Endothelial cell of umbilical vein (primary cell): Measurements from ENCODE around the gene CCR5AS.

Experiments used
- CTCF ChIP-seq, 2 donors: IDR thresholded peaks; 1 replicate in 1 of 2; 2 replicates in 1 of 2; pipeline ENCODE4 v1.5.1; 2011; ENCODE audit warnings: low read length in 2 of 2, mild to moderate bottlenecking in 2 of 2, moderate library complexity in 2 of 2, control low read depth in 1 of 2, inconsistent platforms in 1 of 2, low read depth in 1 of 2; ENCODE audit not compliant: insufficient read depth in 1 of 2; ENCODE audit errors: extremely low read depth in 1 of 2
- EZH2 ChIP-seq: IDR thresholded peaks from 2 replicates; pipeline ENCODE4 v1.6.1; 2012; ENCODE audit warnings: borderline replicate concordance, low read depth, mild to moderate bottlenecking, moderate library complexity, low read length, inconsistent platforms; ENCODE audit not compliant: severe bottlenecking
- FOS ChIP-seq: IDR thresholded peaks from 2 replicates; pipeline ENCODE4 v1.6.1; 2011; ENCODE audit warnings: mild to moderate bottlenecking, low read length, moderate library complexity, borderline replicate concordance; ENCODE audit not compliant: insufficient read depth
- POLR2A ChIP-seq: IDR thresholded peaks from 2 replicates; pipeline ENCODE4 v1.6.1; 2012; ENCODE audit warnings: low read depth, mild to moderate bottlenecking, control low read depth, low read length
- POLR2AphosphoS5 ChIP-seq: IDR thresholded peaks from 2 replicates; pipeline ENCODE4 v1.6.1; 2012; ENCODE audit warnings: low read depth, mild to moderate bottlenecking, control low read depth, low read length, moderate library complexity; ENCODE audit not compliant: insufficient read depth

- no peak for TF ChIP-seq CTCF (IDR thresholded peaks at IDR 0.05; ENCODE audit: extremely low read depth in 1 of 2, insufficient read depth in 1 of 2, low read depth in 1 of 2, low read length in 2 of 2)
- TF ChIP-seq EZH2, result no peak
- TF ChIP-seq POLR2AphosphoS5, result no peak
- TF ChIP-seq POLR2A, result no peak
- no peak for TF ChIP-seq FOS
Measured at GRCh38 chr3:46398186-46398955, 8.5 kb downstream of the CCR5AS start.
